GM04503 (cell line): Measurements from ENCODE around the gene NR2F1.

Experiments used
- DNase-seq: peaks from one replicate; pipeline ENCODE4 v3.0.0-alpha.2; 2012; ENCODE audit warnings: low read depth

The NR2F1 gene

GRCh38 chr5:93642526-93642925 is 59.5 kb downstream of the NR2F1 start:
- DNase-seq = no peak
